OCI-M1 (cell line): ENCODE data around the gene DLG1.

Experiments used
- DNase-seq: peaks from one replicate; lab custom pipeline; 2025; lab: John Stamatoyannopoulos, UW

Gene DLG1

DNA sequence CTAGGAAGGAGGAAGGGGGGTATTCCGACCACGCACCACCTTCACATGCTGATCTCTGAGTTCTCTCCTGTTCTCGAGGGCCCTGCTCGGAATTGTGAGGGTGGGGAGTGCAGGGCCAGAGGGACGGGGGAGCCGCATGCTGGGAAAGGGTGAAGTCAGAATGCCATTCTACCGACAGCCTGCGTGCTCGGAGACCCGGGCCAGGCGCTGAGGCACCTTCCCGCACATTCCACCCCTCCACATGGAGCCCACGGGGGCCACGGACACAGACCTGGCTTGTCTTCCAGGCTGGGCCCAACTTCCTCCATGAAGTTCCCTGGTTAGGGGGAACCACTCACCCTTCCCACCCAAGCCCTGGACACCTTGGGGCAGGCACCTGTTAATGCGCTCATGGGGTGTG, 301.1 kb downstream of the DLG1 start:
- DNase-seq, result no peak

DNA sequence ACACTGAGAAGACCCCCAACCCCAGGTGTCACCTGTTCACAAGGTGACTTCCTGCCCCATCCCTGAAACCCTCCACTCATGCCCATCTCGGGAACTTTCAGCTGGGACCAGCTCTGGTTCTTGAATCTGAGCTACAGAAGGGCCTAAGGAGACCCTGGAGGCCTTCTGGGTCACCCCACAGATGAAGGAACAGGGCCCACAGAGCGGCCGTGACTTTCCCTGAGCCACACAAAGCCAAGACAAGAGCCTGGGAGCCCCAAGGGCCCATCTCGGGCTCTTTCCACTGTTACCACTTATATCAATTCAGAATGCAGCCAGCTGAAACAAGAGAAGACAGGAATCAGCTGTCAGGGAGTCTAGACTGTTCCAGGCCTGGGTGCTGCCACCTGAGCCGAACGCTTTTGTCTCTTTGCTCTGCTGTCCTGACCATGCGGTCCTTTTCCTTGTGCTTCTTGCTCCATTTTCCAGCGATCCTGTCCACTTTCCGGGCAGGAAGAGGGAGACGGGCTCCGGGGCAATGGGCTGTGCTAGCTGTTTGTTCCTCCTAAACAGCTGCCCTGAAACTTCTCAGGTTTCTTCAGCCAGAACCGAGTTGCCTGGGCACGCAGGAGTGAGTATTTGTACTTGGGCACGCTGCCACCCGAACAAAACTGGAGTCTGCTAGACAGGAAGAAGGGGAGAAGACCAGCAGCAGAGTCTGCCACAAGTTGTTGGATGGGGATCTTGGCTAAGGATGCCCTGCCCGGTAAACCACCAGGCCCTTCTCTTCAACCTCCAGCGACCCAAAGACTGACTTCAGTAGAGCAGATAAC, 301.8 kb downstream of the DLG1 start:
- no peak for DNase-seq

DNA sequence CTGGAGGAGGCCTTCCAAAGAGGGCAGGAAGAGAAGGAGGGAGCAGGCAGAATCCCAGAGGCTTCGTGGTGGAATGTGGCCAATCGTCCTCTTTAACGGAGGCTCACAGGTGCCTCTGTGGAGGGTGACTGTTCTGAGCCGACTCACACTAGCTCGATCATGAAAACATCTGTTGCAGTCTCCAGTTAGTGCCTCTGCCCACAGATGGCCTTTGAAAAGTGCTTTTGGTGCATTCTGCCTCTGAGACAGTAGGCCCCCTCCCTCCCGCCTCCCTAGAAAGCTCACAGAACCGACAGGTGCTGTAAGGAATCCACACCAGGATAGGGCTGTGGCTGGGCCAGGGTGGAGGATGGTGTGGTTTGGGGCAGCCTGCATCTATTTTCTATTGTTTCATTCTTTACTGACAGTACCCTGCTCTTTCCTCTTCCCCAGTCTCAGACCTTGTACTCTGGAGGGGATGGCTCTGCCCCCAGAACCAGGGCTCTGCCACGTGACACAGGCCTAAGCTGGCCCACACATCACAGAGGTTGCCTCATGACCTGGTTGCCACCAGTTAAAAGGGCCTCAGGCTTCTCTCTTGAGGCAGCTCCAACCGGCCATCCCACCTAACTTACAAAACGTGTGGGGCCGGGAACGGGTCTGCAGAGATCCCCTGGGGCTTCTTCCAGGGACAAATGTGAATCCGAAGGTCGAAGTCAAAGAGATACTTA, 302.6 kb downstream of the DLG1 start:
- no peak for DNase-seq

DNA sequence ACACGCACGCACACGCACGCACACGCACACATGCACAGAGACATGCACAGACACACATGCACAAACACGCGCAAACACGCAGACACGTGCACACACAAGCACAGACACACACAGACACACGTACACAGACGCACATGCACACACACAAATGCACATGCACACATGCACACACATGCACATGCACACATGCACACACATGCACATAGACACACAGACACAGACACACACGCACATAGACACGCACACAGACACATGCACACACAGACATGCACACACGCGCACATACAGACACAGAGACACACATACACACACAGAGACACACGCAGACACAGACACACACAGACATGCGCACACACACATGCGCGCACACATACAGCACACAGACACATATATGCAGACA, 303.4 kb downstream of the DLG1 start:
- no peak for DNase-seq

DNA sequence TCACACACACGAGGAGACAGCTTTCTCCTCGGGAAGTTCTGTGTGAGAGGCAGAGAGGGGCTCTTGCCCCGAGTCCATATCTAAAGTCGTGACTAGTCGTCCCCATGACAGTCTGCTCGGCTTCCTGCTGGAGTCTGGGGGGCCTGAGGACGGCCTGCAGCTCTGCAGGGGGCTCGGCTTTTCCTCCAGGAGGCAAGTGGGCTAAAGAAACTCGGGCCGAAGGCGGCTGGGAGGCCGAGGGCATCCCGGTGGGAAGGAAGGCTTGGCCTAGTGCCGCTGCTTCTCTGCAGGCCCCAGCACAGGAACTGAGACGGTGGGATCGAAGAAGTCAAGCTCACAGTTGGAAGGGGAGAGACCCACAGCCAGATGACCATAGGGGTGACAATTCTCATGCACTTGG, 304.4 kb downstream of the DLG1 start:
- no peak for DNase-seq
